GM12878 (cell line): ENCODE data around the gene SF3B6. TPM values are rescaled to one million over a fixed set of nuclear protein-coding genes. Genes with fewer than 3 reads are reported as not detected.

Experiments used
- ATAC-seq: fragments of 200-7000 bp; cut with Tn5 transposase; 3 replicates; pipeline ENCODE4 v1.9.1; 2020; ENCODE audit warnings: mild to moderate bottlenecking, moderate library complexity
- BruUV-seq: library from RNA; stranded (reverse); fragments of 400-500 nt; replicated peaks from 2 replicates; lab custom pipeline; 2021; lab: Mats Ljungman, UMichigan
- CTCF ChIA-PET: fragments of 300-600 bp; sonication (Branson Sonifier 250); formaldehyde crosslinking; extraction: SDS; loops from one replicate; lab custom pipeline; 2021; ENCODE audit warnings: inconsistent platforms; lab: Yijun Ruan, JAX
- POLR2A ChIA-PET: fragments of 350-600 bp; formaldehyde crosslinking; extraction: SDS; loops from one replicate; lab custom pipeline; 2021; ENCODE audit warnings: inconsistent platforms; lab: Charles Lee
- RAD21 ChIA-PET: fragments of 300-600 bp; sonication (Branson Sonifier 250); formaldehyde crosslinking; loops from one replicate; lab custom pipeline; 2023; ENCODE audit warnings: antibody characterized with exemption; ENCODE audit not compliant: unreplicated experiment; lab: Charles Lee
- SMC1A ChIA-PET: fragments of 300-600 bp; sonication (Branson Sonifier 250); formaldehyde crosslinking; loops from one replicate; lab custom pipeline; 2023; ENCODE audit not compliant: unreplicated experiment, uncharacterized antibody; lab: Charles Lee
- DNase-seq: peaks from one replicate; pipeline ENCODE4 v3.0.0-alpha.2; 2011; ENCODE audit warnings: low read depth, low spot score
- FAIRE-seq: peaks from 3 replicates; lab custom pipeline; 2011; peaks lifted over from hg19 to GRCh38; lab: Jason Lieb, UNC
- H2AFZ ChIP-seq: 2 replicates; pipeline ENCODE4 v1.6.0; 2011; ENCODE audit warnings: low read depth, low read length, control low read depth; ENCODE audit not compliant: control insufficient read depth
- H3K27ac ChIP-seq: 2 replicates; pipeline ENCODE4 v1.5.1; 2011; ENCODE audit warnings: control low read depth; ENCODE audit not compliant: control insufficient read depth, insufficient read depth
- H3K27me3 ChIP-seq, 2 experiments: replicated peaks in 1 of 2; 2 replicates each; pipeline versions ENCODE4 v1.6.0 to v1.6.1; 2011; ENCODE audit warnings: low read length in 1 of 2; ENCODE audit not compliant: control insufficient read depth in 2 of 2, insufficient read depth in 2 of 2
- H3K36me3 ChIP-seq, 2 experiments: 2 replicates each; pipeline ENCODE4 v1.5.1; 2011; ENCODE audit warnings: low read length in 1 of 2; ENCODE audit not compliant: control insufficient read depth in 2 of 2, insufficient read depth in 2 of 2
- H3K4me1 ChIP-seq: 2 replicates; pipeline ENCODE4 v1.6.1; 2011; ENCODE audit warnings: mild to moderate bottlenecking, low read length, moderate library complexity, mixed read lengths; ENCODE audit not compliant: control insufficient read depth, insufficient read depth
- H3K4me2 ChIP-seq: 2 replicates; pipeline ENCODE4 v1.6.0; 2011; ENCODE audit warnings: control low read depth; ENCODE audit not compliant: control insufficient read depth, insufficient read depth
- H3K4me3 ChIP-seq: fragments of 200-600 bp; sonication (generic); 2 replicates; pipeline ENCODE4 v1.5.1; 2016
- H3K79me2 ChIP-seq: 2 replicates; pipeline ENCODE4 v1.6.0; 2011; ENCODE audit warnings: low read length; ENCODE audit not compliant: control insufficient read depth, insufficient read depth
- H3K9ac ChIP-seq: 2 replicates; pipeline ENCODE4 v1.8.0; 2011; ENCODE audit warnings: low read length, control low read depth, mixed read lengths; ENCODE audit not compliant: control insufficient read depth, insufficient read depth
- H3K9me3 ChIP-seq: replicated peaks from 3 replicates; pipeline ENCODE4 v1.5.1; 2011; ENCODE audit warnings: mild to moderate bottlenecking, low read length; ENCODE audit not compliant: control insufficient read depth, insufficient read depth
- H4K20me1 ChIP-seq: 2 replicates; pipeline ENCODE4 v1.6.0; 2011; ENCODE audit not compliant: control insufficient read depth, insufficient read depth
- BCL11A ChIP-seq: IDR thresholded peaks from 2 replicates; pipeline ENCODE4 v1.6.1; 2011; ENCODE audit warnings: low read depth, low read length
- POLR2A ChIP-seq: IDR thresholded peaks from 2 replicates; pipeline ENCODE4 v1.6.1; 2011; ENCODE audit warnings: low read depth, mild to moderate bottlenecking, low read length
- RUNX3 ChIP-seq: IDR thresholded peaks from 2 replicates; pipeline ENCODE4 v1.6.1; 2012; ENCODE audit warnings: low read length, inconsistent platforms
- ZSCAN29 ChIP-seq: fragments of 450-650 bp; IDR thresholded peaks from 2 replicates; pipeline ENCODE4 v1.6.1; 2017; ENCODE audit warnings: mild to moderate bottlenecking, moderate library complexity
- WGBS: methylation state at CpG from one replicate; pipeline ENCODE4 v1.1.6; 2016; ENCODE audit warnings: low lambda C conversion rate; ENCODE audit not compliant: insufficient replicate concordance, insufficient coverage; ENCODE audit errors: missing lambda C conversion rate; 5-methylcytosine and 5-hydroxymethylcytosine counted together
- in situ Hi-C: fragments of 300-500 bp; cut with MboI; formaldehyde crosslinking; loops from 9 replicates; pipeline ENCODE4 v1.14.3; 2018; ENCODE audit warnings: mixed read lengths
- intact Hi-C: fragments of 100-400 bp; cut with micrococcal nuclease; formaldehyde crosslinking; loops from one replicate; pipeline ENCODE4 v1.14.2; 2022; ENCODE audit not compliant: unreplicated experiment
- polyA plus RNA-seq, 11 experiments: library from polyadenylated mRNA; depleted of rRNA in 4 of 11; unstranded in 6 of 11; stranded (reverse) in 5 of 11; fragments of >200 nt; fragmentation: Nextera tagmentation in 4 of 11; fragmentation: Illumina TruSeq in 1 of 11; extraction: Ambion mirVana in 4 of 11; extraction: Trizol in 1 of 11; gene quantifications; 1 replicate in 1 of 11; 2 replicates in 10 of 11; pipeline versions ENCODE4 v1.2.1 to v1.2.3, GENCODE V29; 2011 to 2016; ENCODE audit warnings: inconsistent platforms in 2 of 11, missing spikeins in 2 of 11, low read depth in 1 of 11
- total RNA-seq, 4 experiments: library from RNA; depleted of rRNA in 3 of 4; stranded (reverse); fragments of >200 nt in 3 of 4; fragmentation: Illumina TruSeq in 1 of 4; extraction: Trizol in 1 of 4; gene quantifications; 2 replicates each; pipeline versions ENCODE4 v1.2.1 to v1.2.3, GENCODE V29; 2013 to 2021

SF3B6 gene
- total and polyA plus RNA-seq, 10 of the 15 experiments (the other 5 are each of a cell fraction or from before 2014, with no cell fraction given) = 118 to 584 (median 270) TPM

DNA sequence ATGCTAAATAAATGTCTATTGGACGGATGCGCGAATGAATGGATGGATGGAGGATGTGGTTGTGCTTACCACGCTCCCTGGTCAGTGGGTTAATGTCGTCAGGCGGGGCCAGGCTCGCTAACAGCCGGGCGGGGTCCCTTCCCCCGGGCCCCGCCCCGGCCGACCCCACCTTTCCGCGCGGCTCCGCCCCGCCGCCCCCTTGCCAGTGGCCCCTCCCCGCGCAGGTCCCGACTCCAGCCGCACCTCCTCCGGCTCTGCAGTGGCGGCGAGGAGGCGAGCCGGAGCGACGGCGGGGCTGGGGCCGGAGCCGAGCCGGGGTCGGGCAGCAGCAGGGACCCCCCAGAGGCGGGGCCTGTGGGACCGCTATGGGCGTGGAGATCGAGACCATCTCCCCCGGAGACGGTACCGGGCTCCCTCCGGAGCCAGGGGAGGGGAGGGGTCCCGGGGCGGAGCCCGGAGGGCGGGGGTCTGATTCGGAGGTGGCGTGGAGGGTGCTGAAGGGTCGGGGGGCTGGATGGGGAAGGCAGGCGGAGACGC lies 26.6 kb downstream of the SF3B6 start, which contains the start of gene FKBP1B:
Gene FKBP1B (plus strand): TSS at position 257 of the 537 bp plus-strand sequence. CDS start 109 bp downstream, at position 366.
- Histone ChIP-seq H3K27ac (no peak within 1 kb of the TSS), H4K20me1 (no peaks in the 10 kb centered on the region), H3K4me2 (peak within 1 kb of the TSS; percentile 90), H3K9ac (peak within 1 kb of the TSS; percentile 32; the same call in 1 of the 2 replicates), H3K27me3 (peaks cover 0 to 5% of the 10 kb centered on the region in 2 experiments; a peak in 3 of 4 replicates), H2AFZ (peak within 1 kb of the TSS; percentile 75), H3K4me1 (peaks cover 11% of the 10 kb centered on the region), H3K36me3 (no peaks in the 10 kb centered on the region), H3K9me3 (no peaks in the 10 kb centered on the region), H3K4me3 (peak within 1 kb of the TSS; percentile 54), H3K79me2 (peaks cover 7% of the 10 kb centered on the region)
- in situ Hi-C loops = no loop called here
- no TSS peak for BruUV-seq
- WGBS = 2% methylated on average over 27 of the region's 52 CpGs
- FAIRE-seq = peak; percentile 13
- ChIA-PET CTCF (interaction anchor here (0.6 to 3.7 kb wide), 5 partner anchors 10 to 255 kb away, joined by 3 to 26 read pairs (median 3); partner anchors contain the start of genes ATAD2B and TP53I3), SMC1A (interaction anchor here (0.7 kb wide), 1 partner anchor 49 kb away, joined by 3 read pairs; no protein-coding TSS in a partner anchor), POLR2A (interaction anchor here (0.6 to 1.0 kb wide), 2 partner anchors 122 to 934 kb away, joined by 3 to 4 read pairs; no protein-coding TSS in a partner anchor), RAD21 (interaction anchor here (0.8 to 1.2 kb wide), 3 partner anchors 14 to 124 kb away, joined by 3 to 7 read pairs (median 3); partner anchors contain the start of gene ATAD2B)
- intact Hi-C loops = loop anchor here (5.0 kb wide), 1 partner anchor 122 kb away; the partner anchor contains the start of gene ATAD2B
- 0 out of 2 replicates have a peak, but pooled peaks have one; percentile 39 for TF ChIP-seq RUNX3
- no peak for TF ChIP-seq ZSCAN29
- 0 out of 2 replicates have a peak, but pooled peaks have one; percentile 49 for TF ChIP-seq POLR2A
- no peak for TF ChIP-seq BCL11A
- ATAC-seq = peak; percentile 26
- DNase-seq = no peak
